K562 (cell line): ENCODE measurements around the gene PXN. TPM values are rescaled to one million over a fixed set of nuclear protein-coding genes. Genes with fewer than 3 reads are reported as not detected.

ENCODE experiments used
- CBX3 ChIP-seq, 2 experiments: IDR thresholded peaks; 1 replicate in 1 of 2; 2 replicates in 1 of 2; pipeline ENCODE4 v1.6.1; 2012; ENCODE audit warnings: inconsistent platforms in 2 of 2, low read length in 2 of 2, borderline replicate concordance in 1 of 2, control low read depth in 1 of 2
- CBX8 ChIP-seq: fragments of 200-600 bp; sonication (generic); IDR thresholded peaks from 2 replicates; pipeline ENCODE4 v1.6.1; 2012; ENCODE audit warnings: borderline replicate concordance, mixed run types, low read depth, mild to moderate bottlenecking, moderate library complexity, mixed read lengths, low read length, control low read depth, inconsistent platforms; ENCODE audit not compliant: poor library complexity, severe bottlenecking; ENCODE audit errors: extremely low read depth
- CC2D1A ChIP-seq: fragments of 450-650 bp; IDR thresholded peaks from 2 replicates; pipeline ENCODE4 v1.6.1; 2017; ENCODE audit warnings: mild to moderate bottlenecking
- CCNT2 ChIP-seq: IDR thresholded peaks from 2 replicates; pipeline ENCODE4 v1.6.1; 2011; ENCODE audit warnings: borderline replicate concordance, low read depth, mild to moderate bottlenecking, moderate library complexity, mixed read lengths, low read length; ENCODE audit not compliant: insufficient read length; ENCODE audit errors: extremely low read depth
- CXXC5 ChIP-seq: fragments of 250-450 bp; sonication (Bioruptor Pico); IDR thresholded peaks from 2 replicates; pipeline ENCODE4 v1.8.0; 2022; ENCODE audit warnings: inconsistent platforms, mild to moderate bottlenecking, moderate library complexity
- GTF2F1 ChIP-seq: IDR thresholded peaks from 2 replicates; pipeline ENCODE4 v1.6.1; 2011; ENCODE audit warnings: low read depth, low read length, improper control_type of control experiment
- HMG20A ChIP-seq: fragments of 450-650 bp; formaldehyde crosslinking; conservative IDR thresholded peaks from 2 replicates; pipeline ENCODE4 v1.4.0; 2020; ENCODE audit warnings: mild to moderate bottlenecking, mixed read lengths
- MIER1 ChIP-seq: fragments of 450-650 bp; IDR thresholded peaks from 2 replicates; pipeline ENCODE4 v1.6.1; 2016; ENCODE audit warnings: antibody characterized with exemption, mild to moderate bottlenecking, low read depth
- MTA3 ChIP-seq: fragments of 450-650 bp; formaldehyde crosslinking; IDR thresholded peaks from 2 replicates; pipeline ENCODE4 v1.6.1; 2017; ENCODE audit warnings: mild to moderate bottlenecking, borderline replicate concordance
- NR1H2 ChIP-seq: sonication (generic); formaldehyde crosslinking; IDR thresholded peaks from 2 replicates; pipeline ENCODE4 v1.4.0; 2020; ENCODE audit warnings: mild to moderate bottlenecking, missing genetic modification reagents
- PHB2 ChIP-seq: fragments of 450-650 bp; IDR thresholded peaks from 2 replicates; pipeline ENCODE4 v1.6.1; 2017; ENCODE audit warnings: low read depth
- POLR3G ChIP-seq: IDR thresholded peaks from 2 replicates; pipeline ENCODE4 v1.6.1; 2011; ENCODE audit not compliant: insufficient read length, insufficient replicate concordance; ENCODE audit errors: extremely low read depth
- RNF219 ChIP-seq: fragments of 250-450 bp; sonication (Bioruptor Pico); IDR thresholded peaks from 2 replicates; pipeline ENCODE4 v1.5.0; 2022; ENCODE audit warnings: mild to moderate bottlenecking
- SRSF3 ChIP-seq: fragments of 200-400 bp; formaldehyde crosslinking; IDR thresholded peaks from 2 replicates; pipeline ENCODE4 v1.6.1; 2016; ENCODE audit warnings: mild to moderate bottlenecking, low read length, moderate library complexity; ENCODE audit not compliant: insufficient read depth
- THRA ChIP-seq: fragments of 450-650 bp; IDR thresholded peaks from 2 replicates; pipeline ENCODE4 v1.6.1; 2017; ENCODE audit warnings: mild to moderate bottlenecking, moderate library complexity
- XRCC4 ChIP-seq: IDR thresholded peaks from one replicate; pipeline ENCODE4 v1.6.1; 2011; ENCODE audit not compliant: insufficient read depth, insufficient read length; ENCODE audit errors: extremely low read depth
- ZBTB1 ChIP-seq: sonication (generic); formaldehyde crosslinking; IDR thresholded peaks from 2 replicates; pipeline ENCODE4 v1.8.1; 2023; ENCODE audit warnings: missing genetic modification reagents, low read depth, mild to moderate bottlenecking, borderline replicate concordance
- ZFP36 ChIP-seq: fragments of 150-350 bp; IDR thresholded peaks from 2 replicates; pipeline ENCODE4 v1.6.1; 2018; ENCODE audit warnings: low read length, low read depth; ENCODE audit not compliant: partially characterized antibody
- ZHX1 ChIP-seq: fragments of 150-350 bp; conservative IDR thresholded peaks from 2 replicates; pipeline ENCODE4 v1.6.1; 2014; ENCODE audit warnings: low read length
- ZNF41 ChIP-seq: fragments of 250-450 bp; sonication (Bioruptor Pico); conservative IDR thresholded peaks from 2 replicates; pipeline ENCODE4 v1.4.0; 2020; ENCODE audit warnings: mild to moderate bottlenecking
- polyA plus RNA-seq, 8 experiments: library from polyadenylated mRNA; depleted of rRNA in 4 of 8; stranded (reverse) in 5 of 8; unstranded in 3 of 8; fragments of >200 nt; fragmentation: Nextera tagmentation in 2 of 8; fragmentation: Illumina TruSeq in 1 of 8; extraction: Ambion mirVana in 2 of 8; extraction: Trizol in 1 of 8; gene quantifications; 2 replicates each; pipeline versions ENCODE4 v1.2.1 to v1.2.3, GENCODE V29; 2011 to 2014; ENCODE audit warnings: inconsistent platforms in 1 of 8, missing spikeins in 1 of 8
- total RNA-seq, 7 experiments: library from RNA; depleted of rRNA in 6 of 7; stranded (reverse); fragments of >200 nt in 6 of 7; fragmentation: Illumina TruSeq in 2 of 7; extraction: Trizol in 2 of 7; gene quantifications; 2 replicates each; pipeline versions ENCODE4 v1.2.1 to v1.2.3, GENCODE V29; 2011 to 2021; ENCODE audit warnings: low replicate concordance in 1 of 7

PXN gene
- total and polyA plus RNA-seq, 9 of the 15 experiments (the other 6 are each of a cell fraction or from before 2014, with no cell fraction given), result 4.0 to 74.1 (median 18.6) TPM

- TF ChIP-seq CCNT2 (peak; percentile 50), PHB2 (no peak), CBX3 (IDR thresholded peaks at IDR 0.05; ENCODE audit: borderline replicate concordance in 1 of 2, low read length in 2 of 2) (no peak), NR1H2 (CRISPR knock-in tag) (no peak), CXXC5 (CRISPR knock-in tag) (peak; percentile 68), MTA3 (no peak; the same call in 1 of the 2 replicates), CC2D1A (no peak), XRCC4 (no peak), HMG20A (no peak), GTF2F1 (no peak), RNF219 (CRISPR knock-in tag) (no peak), ZBTB1 (CRISPR knock-in tag) (no peak), ZFP36 (no peak), SRSF3 (no peak), POLR3G (no peak), MIER1 (no peak), ZHX1 (no peak), ZNF41 (CRISPR knock-in tag) (no peak), THRA (no peak), CBX8 (no peak)
Observed at GRCh38 chr12:120265473-120266179, at the start of gene PXN (continued).
